Ishikawa (cell line): ENCODE data around the gene CDCA3.

Experiments used
- CREB1 ChIP-seq: IDR thresholded peaks from 2 replicates; pipeline ENCODE4 v1.6.1; 2012; ENCODE audit warnings: low read depth
- EP300 ChIP-seq: IDR thresholded peaks from 2 replicates; pipeline ENCODE4 v1.6.1; 2012; ENCODE audit warnings: borderline replicate concordance

- TF ChIP-seq CREB1, result no peak
- no peak for TF ChIP-seq EP300
Measured at GRCh38 chr12:6824901-6825381, 26.1 kb downstream of the CDCA3 start.
